GM19397 (cell line): ENCODE measurements around the gene SLC38A1.
"Not testable (repeated sequence)": the region's sequence is repeated elsewhere in the genome, so short reads cannot be mapped to it uniquely, and the experiment has no call there.

Experiments used
- ATAC-seq: cut with Tn5 transposase; IDR thresholded peaks from one replicate; pipeline ENCODE4 v1.9.1; 2021; ENCODE audit warnings: mild to moderate bottlenecking, moderate library complexity; ENCODE audit not compliant: unreplicated experiment

Gene SLC38A1

GRCh38 chr12:46268583-46269428 lies at the start of gene SLC38A1:
Gene SLC38A1 (minus strand): TSS chr12:46269043. CDS start chr12:46239800, 29,243 bp downstream.
- ATAC-seq, result peak; percentile 74

- ATAC-seq, result no peak
Observed at GRCh38 chr12:46318037-46318436, 49.2 kb upstream of the SLC38A1 start.

GRCh38 chr12:46304070-46304469 lies 35.2 kb upstream of the SLC38A1 start:
- ATAC-seq, result no peak

GRCh38 chr12:46303039-46303666 lies 34.3 kb upstream of the SLC38A1 start:
- ATAC-seq, result no peak

- no peak for ATAC-seq
Observed at GRCh38 chr12:46300910-46301309, 32.1 kb upstream of the SLC38A1 start.

GRCh38 chr12:46299851-46300250 lies 31.0 kb upstream of the SLC38A1 start:
- ATAC-seq, result no peak

- ATAC-seq, result no peak
Observed at GRCh38 chr12:46298261-46298660, 29.4 kb upstream of the SLC38A1 start.

- ATAC-seq, result no peak
Observed at GRCh38 chr12:46296822-46297221, 28.0 kb upstream of the SLC38A1 start.

GRCh38 chr12:46292754-46293402 lies 24.0 kb upstream of the SLC38A1 start:
- ATAC-seq, result no peak

- ATAC-seq, result not testable (repeated sequence)
Observed at GRCh38 chr12:46291953-46292352, 23.1 kb upstream of the SLC38A1 start.

GRCh38 chr12:46285177-46285576 lies 16.3 kb upstream of the SLC38A1 start:
- ATAC-seq, result not testable (repeated sequence)

- no peak for ATAC-seq
Observed at GRCh38 chr12:46282829-46283228, 14.0 kb upstream of the SLC38A1 start.

GRCh38 chr12:46276756-46277155 lies 7.9 kb upstream of the SLC38A1 start:
- ATAC-seq, result no peak

GRCh38 chr12:46271863-46272262 lies 3.0 kb upstream of the SLC38A1 start:
- no peak for ATAC-seq

- peak; percentile 43 for ATAC-seq
Observed at GRCh38 chr12:46269429-46270241, 792 bp upstream of the SLC38A1 start.

- no peak for ATAC-seq
Observed at GRCh38 chr12:46267825-46268582, 839 bp downstream of the SLC38A1 start.

- ATAC-seq, result no peak
Observed at GRCh38 chr12:46267575-46267824, 1.3 kb downstream of the SLC38A1 start.

- ATAC-seq, result no peak
Observed at GRCh38 chr12:46266869-46267574, 1.8 kb downstream of the SLC38A1 start.

GRCh38 chr12:46266382-46266791 lies 2.5 kb downstream of the SLC38A1 start:
- ATAC-seq, result no peak

- no peak for ATAC-seq
Observed at GRCh38 chr12:46265734-46266133, 3.1 kb downstream of the SLC38A1 start.
